ENCODE results near the gene SLC66A2. TPM values are rescaled to one million over a fixed set of nuclear protein-coding genes. Genes with fewer than 3 reads are reported as not detected.

SLC66A2 gene
- total and polyA plus RNA-seq, 3 experiments from 2014 or later = 18.3 to 31.7 (median 29.9) TPM

DNA sequence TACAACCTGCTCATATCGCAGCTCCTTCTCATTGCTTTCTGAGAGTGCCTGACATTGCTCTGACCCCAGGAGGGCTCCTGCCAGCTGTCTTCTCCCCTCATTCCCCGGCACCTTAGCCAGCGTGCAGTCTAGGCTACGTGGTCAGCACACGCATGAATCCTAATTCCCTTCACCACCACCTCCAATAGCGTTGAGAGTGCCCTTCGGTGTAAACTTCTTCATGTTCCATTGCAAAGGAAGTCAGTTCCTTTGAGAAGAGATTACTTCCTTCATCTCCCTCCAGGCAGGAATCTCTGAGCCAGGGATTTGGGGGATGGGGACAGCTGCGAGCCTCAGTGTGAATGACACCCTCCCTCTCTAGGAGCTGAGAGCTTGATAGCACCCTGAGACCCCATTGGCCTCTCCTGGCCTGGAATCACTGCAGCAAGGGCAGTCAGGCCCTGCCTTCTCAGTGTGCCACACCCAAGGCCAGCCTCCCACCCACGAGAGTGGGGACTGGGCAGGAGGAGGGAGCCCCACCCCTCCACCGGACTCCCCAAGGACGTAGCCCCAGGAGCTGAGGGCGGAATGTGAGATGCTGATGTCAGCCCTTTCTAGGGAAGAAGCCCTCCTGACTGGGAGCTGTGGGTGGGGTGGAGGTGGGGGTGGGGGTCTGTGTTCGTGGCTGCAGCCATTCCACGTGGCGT is 53.4 kb downstream of the SLC66A2 start:
- H3K27me3 Mint-ChIP-seq = no peaks in the 10 kb centered on the region
- Histone ChIP-seq H3K4me1 (ENCODE audit: insufficient read depth, low read length) (no peaks in the 10 kb centered on the region), H3K9me3 (ENCODE audit: low read length) (peaks cover 11% of the 10 kb centered on the region), H3K4me3 (ENCODE audit: low read length) (no peak overlapping the region), H3K27ac (ENCODE audit: low read depth, low read length) (no peak overlapping the region), H3K27me3 (ENCODE audit: insufficient read depth, low read length, poor library complexity, severe bottlenecking) (no peaks in the 10 kb centered on the region), H3K36me3 (ENCODE audit: insufficient read depth, low read length) (no peaks in the 10 kb centered on the region)
- H3K27ac Mint-ChIP-seq = no peak overlapping the region
- H3K9me3 Mint-ChIP-seq = peaks cover 30 to 49% (median 41%) of the 10 kb centered on the region in 5 donors
- ChIA-PET CTCF (interaction anchor here (1.0 kb wide), 1 partner anchor 9 kb away, joined by 3 read pairs; no protein-coding TSS in a partner anchor), POLR2A (interaction anchor here (0.5 kb wide), 1 partner anchor 36 kb away, joined by 3 read pairs; no protein-coding TSS in a partner anchor)
- no peak overlapping the region for H3K4me3 Mint-ChIP-seq
- peak in 1 of 5 donors; percentile 39 for DNase-seq
- peaks cover 3 to 25% (median 10%) of the 10 kb centered on the region in 3 donors for H3K36me3 Mint-ChIP-seq
- no peaks in the 10 kb centered on the region for H3K4me1 Mint-ChIP-seq

DNA sequence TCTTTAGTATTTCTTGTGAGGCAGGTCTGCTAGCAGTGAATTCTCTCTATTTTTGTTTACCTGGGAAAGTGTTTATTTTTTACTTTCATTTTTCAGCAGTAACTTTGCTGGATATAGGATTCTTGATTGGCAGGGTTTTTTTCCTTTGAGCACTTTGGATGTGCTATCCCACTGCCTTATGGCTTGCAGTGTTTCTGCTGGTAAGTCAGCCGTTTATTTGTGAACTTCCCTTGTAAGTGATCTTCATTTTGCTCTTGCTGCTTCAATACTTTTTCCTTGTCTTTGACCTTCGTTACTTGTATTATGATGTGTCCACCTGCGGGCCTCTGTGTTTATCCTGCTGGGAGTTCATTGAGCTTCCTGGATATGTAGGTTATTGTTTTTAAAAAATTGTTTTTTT is 54.7 kb downstream of the SLC66A2 start:
- Mint-ChIP-seq H3K9me3 (peaks cover 41 to 59% (median 55%) of the 10 kb centered on the region in 5 donors), H3K27me3 (no peaks in the 10 kb centered on the region), H3K36me3 (peaks cover 0 to 32% (median 0%) of the 10 kb centered on the region in 3 donors), H3K4me3 (no peak overlapping the region), H3K27ac (no peak overlapping the region), H3K4me1 (no peaks in the 10 kb centered on the region)
- ChIA-PET CTCF (no interaction called here), POLR2A (no interaction called here)
- Histone ChIP-seq H3K36me3 (ENCODE audit: insufficient read depth, low read length) (no peaks in the 10 kb centered on the region), H3K4me1 (ENCODE audit: insufficient read depth, low read length) (no peaks in the 10 kb centered on the region), H3K9me3 (ENCODE audit: low read length) (peaks cover 11% of the 10 kb centered on the region), H3K27me3 (ENCODE audit: insufficient read depth, low read length, poor library complexity, severe bottlenecking) (no peaks in the 10 kb centered on the region), H3K27ac (ENCODE audit: low read depth, low read length) (no peak overlapping the region), H3K4me3 (ENCODE audit: low read length) (no peak overlapping the region)
- no peak for DNase-seq

DNA sequence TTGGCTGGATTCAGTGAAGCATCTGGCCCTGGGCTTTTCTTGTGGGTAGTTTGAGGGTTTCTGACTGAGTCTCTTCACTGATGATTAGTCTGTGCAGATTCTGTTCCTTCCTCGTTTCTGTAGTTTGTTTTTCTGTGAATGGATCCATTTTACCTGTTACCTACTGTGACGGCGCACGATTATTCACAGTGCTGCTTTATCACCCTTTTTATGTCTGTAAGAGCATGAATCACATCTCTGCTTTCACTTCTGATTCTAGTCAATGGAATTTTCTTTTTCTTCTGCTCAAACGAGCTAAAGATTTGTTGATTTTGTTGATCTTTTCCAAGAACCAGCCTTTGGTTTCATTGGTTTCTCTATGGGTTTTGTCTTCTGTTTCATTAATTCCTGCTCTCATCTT is 60.8 kb downstream of the SLC66A2 start:
- Mint-ChIP-seq H3K4me3 (no peak overlapping the region), H3K9me3 (peaks cover 42 to 70% (median 63%) of the 10 kb centered on the region in 5 donors), H3K36me3 (peaks cover 0 to 14% (median 0%) of the 10 kb centered on the region in 3 donors), H3K4me1 (no peaks in the 10 kb centered on the region), H3K27me3 (peaks cover 0 to 1% of the 10 kb centered on the region in 2 donors), H3K27ac (peak overlapping the region in 1 of 8 donors; percentile 77)
- Histone ChIP-seq H3K4me3 (ENCODE audit: low read length) (no peak overlapping the region), H3K9me3 (ENCODE audit: low read length) (peaks cover 20% of the 10 kb centered on the region), H3K27ac (ENCODE audit: low read depth, low read length) (no peak overlapping the region), H3K36me3 (ENCODE audit: insufficient read depth, low read length) (no peaks in the 10 kb centered on the region), H3K27me3 (ENCODE audit: insufficient read depth, low read length, poor library complexity, severe bottlenecking) (no peaks in the 10 kb centered on the region), H3K4me1 (ENCODE audit: insufficient read depth, low read length) (no peaks in the 10 kb centered on the region)
- no peak for DNase-seq
- ChIA-PET POLR2A (interaction anchor here (0.6 kb wide), 1 partner anchor 140 kb away, joined by 8 read pairs; no protein-coding TSS in a partner anchor), CTCF (no interaction called here)

DNA sequence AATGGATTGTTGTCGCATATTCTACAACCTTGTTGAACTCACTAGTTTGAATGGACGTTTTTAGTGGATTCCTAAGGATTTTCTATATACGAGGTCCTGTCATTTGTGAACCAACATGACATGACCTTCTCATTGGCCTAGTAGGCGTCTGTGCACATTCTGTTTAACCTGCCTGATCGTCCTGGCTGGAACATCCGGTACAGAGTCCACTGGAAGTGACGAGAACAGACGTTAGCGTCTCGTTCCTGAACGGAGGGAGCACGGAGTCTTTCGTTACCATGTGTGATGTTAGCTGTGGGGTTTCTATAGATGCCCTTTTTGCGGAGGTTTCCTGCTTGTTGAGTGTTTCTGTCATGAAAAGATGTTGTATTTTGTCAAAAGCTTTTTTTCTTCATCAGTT is 61.9 kb downstream of the SLC66A2 start:
- Mint-ChIP-seq H3K9me3 (peaks cover 33 to 59% (median 54%) of the 10 kb centered on the region in 5 donors), H3K36me3 (peaks cover 0 to 14% (median 0%) of the 10 kb centered on the region in 3 donors), H3K27ac (no peak overlapping the region), H3K4me1 (no peaks in the 10 kb centered on the region), H3K4me3 (peak overlapping the region in 1 of 7 donors; percentile 23), H3K27me3 (peaks cover 0 to 1% of the 10 kb centered on the region in 2 donors)
- Histone ChIP-seq H3K4me3 (ENCODE audit: low read length) (no peak overlapping the region), H3K27me3 (ENCODE audit: insufficient read depth, low read length, poor library complexity, severe bottlenecking) (no peaks in the 10 kb centered on the region), H3K4me1 (ENCODE audit: insufficient read depth, low read length) (no peaks in the 10 kb centered on the region), H3K36me3 (ENCODE audit: insufficient read depth, low read length) (no peaks in the 10 kb centered on the region), H3K27ac (ENCODE audit: low read depth, low read length) (no peak overlapping the region), H3K9me3 (ENCODE audit: low read length) (peaks cover 15% of the 10 kb centered on the region)
- ChIA-PET POLR2A (no interaction called here), CTCF (interaction anchor here (1.2 kb wide), 1 partner anchor 8 kb away, joined by 3 read pairs; no protein-coding TSS in a partner anchor)
- peak in 1 of 5 donors; percentile 13 for DNase-seq

GRCh38 chr18:79888016-79888415 is 63.4 kb downstream of the SLC66A2 start:
- no peaks in the 10 kb centered on the region for H3K4me1 ChIP-seq (ENCODE audit: insufficient read depth, low read length)
- peak in 1 of 5 donors; percentile 18 for DNase-seq
- no peaks in the 10 kb centered on the region for H3K36me3 ChIP-seq (ENCODE audit: insufficient read depth, low read length)
- no peak overlapping the region for H3K27ac Mint-ChIP-seq
- no peak overlapping the region for H3K4me3 ChIP-seq (ENCODE audit: low read length)
- peaks cover 0 to 8% (median 0%) of the 10 kb centered on the region in 3 donors for H3K36me3 Mint-ChIP-seq
- H3K4me1 Mint-ChIP-seq = no peaks in the 10 kb centered on the region
- H3K27me3 ChIP-seq (ENCODE audit: insufficient read depth, low read length, poor library complexity, severe bottlenecking) = no peaks in the 10 kb centered on the region
- peaks cover 26 to 45% (median 39%) of the 10 kb centered on the region in 5 donors for H3K9me3 Mint-ChIP-seq
- ChIA-PET POLR2A (no interaction called here), CTCF (no interaction called here)
- H3K9me3 ChIP-seq (ENCODE audit: low read length) = peaks cover 9% of the 10 kb centered on the region
- H3K27me3 Mint-ChIP-seq = peaks cover 0 to 1% of the 10 kb centered on the region in 2 donors
- H3K4me3 Mint-ChIP-seq = no peak overlapping the region
- no peak overlapping the region for H3K27ac ChIP-seq (ENCODE audit: low read depth, low read length)

- H3K27ac Mint-ChIP-seq = no peak overlapping the region
- peaks cover 0 to 1% of the 10 kb centered on the region in 2 donors for H3K27me3 Mint-ChIP-seq
- H3K4me1 Mint-ChIP-seq = no peaks in the 10 kb centered on the region
- no peaks in the 10 kb centered on the region for H3K36me3 ChIP-seq (ENCODE audit: insufficient read depth, low read length)
- H3K27ac ChIP-seq (ENCODE audit: low read depth, low read length) = no peak overlapping the region
- H3K27me3 ChIP-seq (ENCODE audit: insufficient read depth, low read length, poor library complexity, severe bottlenecking) = no peaks in the 10 kb centered on the region
- ChIA-PET POLR2A (no interaction called here), CTCF (no interaction called here)
- DNase-seq = peak in 1 of 5 donors; percentile 24
- H3K9me3 ChIP-seq (ENCODE audit: low read length) = peaks cover 9% of the 10 kb centered on the region
- no peaks in the 10 kb centered on the region for H3K4me1 ChIP-seq (ENCODE audit: insufficient read depth, low read length)
- H3K4me3 Mint-ChIP-seq = no peak overlapping the region
- no peak overlapping the region for H3K4me3 ChIP-seq (ENCODE audit: low read length)
- peaks cover 0 to 4% (median 0%) of the 10 kb centered on the region in 3 donors for H3K36me3 Mint-ChIP-seq
- H3K9me3 Mint-ChIP-seq = peaks cover 19 to 39% (median 33%) of the 10 kb centered on the region in 5 donors
These were observed 64.1 kb downstream of the SLC66A2 start for GRCh38 chr18:79887181-79888000.

DNA sequence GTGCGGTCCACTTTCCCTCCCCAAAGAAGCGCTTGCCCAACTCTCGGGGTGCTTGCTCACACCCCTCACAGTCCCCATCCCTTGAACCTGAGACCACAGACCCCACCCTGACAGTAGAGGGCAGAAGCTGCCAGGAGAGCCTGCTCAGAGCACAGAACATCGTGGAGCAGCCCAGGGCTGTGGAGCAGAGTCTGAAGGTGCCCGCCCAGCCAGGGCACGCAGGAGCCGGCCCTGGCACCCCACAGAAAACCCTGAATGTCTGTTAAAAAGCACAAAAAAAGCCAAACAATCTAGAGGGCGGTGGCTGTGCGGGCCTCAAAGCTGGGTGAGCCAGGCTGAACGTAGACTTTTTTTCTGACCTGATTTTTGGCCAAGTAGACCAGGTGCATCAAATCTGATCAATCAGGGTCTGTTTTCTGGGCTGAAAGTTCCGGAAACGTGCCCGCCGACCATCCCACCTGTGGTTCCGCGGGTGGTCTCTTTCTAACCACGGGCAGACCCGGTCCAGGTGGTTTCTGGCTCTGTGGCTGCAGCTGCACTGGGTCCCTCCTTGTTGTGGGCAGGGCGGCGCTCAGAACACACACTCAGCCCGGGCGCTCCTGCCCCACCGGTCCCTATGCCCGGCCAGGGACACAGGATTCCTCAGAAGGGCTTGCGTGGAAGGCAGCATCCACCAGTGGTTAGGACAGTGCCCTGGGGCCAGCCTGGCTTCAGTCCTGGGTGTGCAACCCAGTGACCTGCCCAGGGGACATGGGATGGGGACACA is 66.3 kb downstream of the SLC66A2 start:
- Histone ChIP-seq H3K27me3 (ENCODE audit: insufficient read depth, low read length, poor library complexity, severe bottlenecking) (no peaks in the 10 kb centered on the region), H3K4me1 (ENCODE audit: insufficient read depth, low read length) (no peaks in the 10 kb centered on the region), H3K9me3 (ENCODE audit: low read length) (peaks cover 9% of the 10 kb centered on the region), H3K4me3 (ENCODE audit: low read length) (no peak overlapping the region), H3K36me3 (ENCODE audit: insufficient read depth, low read length) (no peaks in the 10 kb centered on the region), H3K27ac (ENCODE audit: low read depth, low read length) (no peak overlapping the region)
- no peak for DNase-seq
- ChIA-PET CTCF (no interaction called here), POLR2A (no interaction called here)
- no peak overlapping the region for H3K4me3 Mint-ChIP-seq
- H3K9me3 Mint-ChIP-seq = peaks cover 4 to 21% (median 13%) of the 10 kb centered on the region in 5 donors
- no peaks in the 10 kb centered on the region for H3K36me3 Mint-ChIP-seq
- H3K27ac Mint-ChIP-seq = no peak overlapping the region
- H3K4me1 Mint-ChIP-seq = no peaks in the 10 kb centered on the region
- H3K27me3 Mint-ChIP-seq = peaks cover 0 to 1% of the 10 kb centered on the region in 2 donors

All from CD8-positive, alpha-beta memory T cell (primary cell).